Stomach (tissue), 9 donors: ENCODE measurements around the gene LDLRAD2. TPM values are rescaled to one million over a fixed set of nuclear protein-coding genes. Genes with fewer than 3 reads are reported as not detected.

Experiments used
- DNase-seq, 2 donors: peaks; one replicate each; pipeline versions ENCODE4 v3.0.0 to v3.0.0-alpha.2; 2013 to 2019
- H3K27ac ChIP-seq, 5 donors: fragments of 200-600 bp in 4 of 5; sonication (generic) in 4 of 5; one replicate each; pipeline ENCODE4 v1.5.1; 2013 to 2019; ENCODE audit warnings: mild to moderate bottlenecking in 1 of 5, moderate library complexity in 1 of 5
- H3K27me3 ChIP-seq, 3 donors: fragments of 200-600 bp; sonication (generic); one replicate each; pipeline ENCODE4 v1.5.1; 2017 to 2019; ENCODE audit warnings: mixed run types in 1 of 3
- H3K36me3 ChIP-seq, 4 donors: fragments of 200-600 bp; sonication (generic); 1 replicate in 3 of 4; 2 replicates in 1 of 4; pipeline ENCODE4 v1.5.1; 2016 to 2019
- H3K4me1 ChIP-seq, 4 donors: fragments of 200-600 bp; sonication (generic); one replicate each; pipeline ENCODE4 v1.5.1; 2016 to 2019
- H3K4me3 ChIP-seq, 4 donors: fragments of 200-600 bp; sonication (generic) in 3 of 4; one replicate each; pipeline ENCODE4 v1.5.1; 2016 to 2019; ENCODE audit warnings: mild to moderate bottlenecking in 1 of 4
- H3K9me3 ChIP-seq, 4 donors: fragments of 200-600 bp; sonication (generic); one replicate each; pipeline ENCODE4 v1.5.1; 2016 to 2019
- CTCF ChIP-seq, 7 experiments: fragments of 450-650 bp in 4 of 7; fragments of 200-600 bp in 3 of 7; sonication (generic) in 3 of 7; IDR thresholded peaks; one replicate each; pipeline ENCODE4 v1.5.1; 2016 to 2019; ENCODE audit warnings: antibody characterized with exemption in 7 of 7, control low read depth in 2 of 7, mild to moderate bottlenecking in 1 of 7
- EP300 ChIP-seq: sonication (generic); formaldehyde crosslinking; IDR thresholded peaks from one replicate; pipeline ENCODE4 v1.6.1; 2017; ENCODE audit warnings: antibody characterized with exemption
- POLR2A ChIP-seq, 4 donors: fragments of 450-650 bp; IDR thresholded peaks; one replicate each; pipeline ENCODE4 v1.6.1; 2016; ENCODE audit warnings: antibody characterized with exemption in 4 of 4, control low read depth in 2 of 4, mild to moderate bottlenecking in 1 of 4, moderate library complexity in 1 of 4
- POLR2AphosphoS5 ChIP-seq, 3 donors: sonication (generic); formaldehyde crosslinking; IDR thresholded peaks; one replicate each; pipeline ENCODE4 v1.6.1; 2016; ENCODE audit warnings: antibody characterized with exemption in 3 of 3
- WGBS, 5 donors: extraction: QIAGEN DNeasy Blood & Tissue Kit in 3 of 5; methylation state at CpG; one replicate each; pipeline versions ENCODE4 v1.1.5 to v1.1.7; 2013 to 2018; 5-methylcytosine and 5-hydroxymethylcytosine counted together
- intact Hi-C: fragments of 100-400 bp; cut with DNase I; formaldehyde crosslinking; loops from one replicate; pipeline ENCODE4 v1.15.1; 2023; ENCODE audit warnings: low total_unique reads
- polyA plus RNA-seq, 3 donors: library from polyadenylated mRNA; stranded (reverse); fragments of 200-250 nt; gene quantifications; one replicate each; pipeline ENCODE4 v1.2.3, GENCODE V29; 2013
- total RNA-seq, 5 donors: library from RNA; depleted of rRNA; stranded (reverse); fragments of >200 nt; gene quantifications; one replicate each; pipeline versions ENCODE4 v1.1.0 to v1.2.3, GENCODE V29; 2014 to 2016
- donor health status: healthy with polysubstance abuse.
- donor health status: Bipolar disorder and iron deficiency.
- donor health status: healthy.

The LDLRAD2 gene
- total and polyA plus RNA-seq, 8 donors: 0.72 to 2.6 (median 1.6) TPM; not detected in 3

DNA sequence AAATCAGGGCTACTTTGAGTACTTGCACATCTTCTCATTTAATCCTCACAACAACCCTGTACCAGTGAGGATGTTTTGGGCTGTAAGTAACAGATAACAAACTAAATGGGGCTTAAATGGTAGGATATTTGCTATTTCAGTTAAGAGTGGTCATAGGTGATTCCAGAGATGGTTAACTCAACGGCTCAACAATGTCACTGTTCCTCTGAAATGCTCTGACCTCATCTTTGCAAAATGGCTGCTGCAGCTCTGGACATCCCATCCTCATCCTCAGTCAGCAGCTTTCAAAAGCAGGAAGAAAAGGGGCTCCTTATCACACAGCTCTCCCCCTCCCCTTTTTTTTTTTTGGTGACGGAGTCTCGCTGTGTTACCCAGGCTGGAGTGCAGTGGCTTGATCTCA is 1.5 kb downstream of the LDLRAD2 start:
- intact Hi-C loops: no loop called here
- Histone ChIP-seq H3K4me3 (no peak overlapping the region), H3K4me1 (peaks cover 0 to 36% (median 17%) of the 10 kb centered on the region in 4 donors), H3K9me3 (no peaks in the 10 kb centered on the region), H3K27ac (no peak overlapping the region), H3K27me3 (peaks cover 0 to 20% (median 9%) of the 10 kb centered on the region in 3 donors), H3K36me3 (no peaks in the 10 kb centered on the region)
- no peak for TF ChIP-seq CTCF (IDR thresholded peaks at IDR 0.05)
- no peak for TF ChIP-seq EP300
- no peak for TF ChIP-seq POLR2AphosphoS5 (IDR thresholded peaks at IDR 0.05)
- no peak for DNase-seq
- WGBS, 5 donors: 86 to 99% (median 96%) methylated on average over 3 of the region's 3 CpGs

- peak in 3 of 7 experiments; percentile 28 to 53 (median 46) for TF ChIP-seq CTCF (IDR thresholded peaks at IDR 0.05)
- no peak for TF ChIP-seq POLR2AphosphoS5 (IDR thresholded peaks at IDR 0.05)
- H3K4me3 ChIP-seq: peak overlapping the region; percentile 27 to 40 (median 36)
- peaks cover 0 to 20% (median 9%) of the 10 kb centered on the region in 3 donors for H3K27me3 ChIP-seq
- H3K4me1 ChIP-seq: peaks cover 0 to 43% (median 22%) of the 10 kb centered on the region in 4 donors
- no peaks in the 10 kb centered on the region for H3K36me3 ChIP-seq
- DNase-seq: peak in 1 of 2 donors; percentile 71
- WGBS, 5 donors: 15 to 27% (median 21%) methylated on average over 23 to 65 of the region's 65 CpGs
- H3K9me3 ChIP-seq: no peaks in the 10 kb centered on the region
- peak overlapping the region in 1 of 5 donors; percentile 14 for H3K27ac ChIP-seq
- intact Hi-C loops: no loop called here
Observed at GRCh38 chr1:21814241-21814918, 2.3 kb downstream of the LDLRAD2 start.

- intact Hi-C loops: no loop called here
- peak; percentile 51 to 59 for DNase-seq
- Histone ChIP-seq H3K27me3 (peaks cover 0 to 20% (median 9%) of the 10 kb centered on the region in 3 donors), H3K4me1 (peaks cover 0 to 43% (median 22%) of the 10 kb centered on the region in 4 donors), H3K36me3 (no peaks in the 10 kb centered on the region), H3K9me3 (no peaks in the 10 kb centered on the region), H3K4me3 (peak overlapping the region in 1 of 4 donors; percentile 39), H3K27ac (peak overlapping the region in 3 of 5 donors; percentile 14 to 40 (median 14))
- 64 to 79% (median 69%) methylated on average over 15 of the region's 15 CpGs for WGBS, 5 donors
- TF ChIP-seq POLR2A (IDR thresholded peaks at IDR 0.05) (no peak), CTCF (IDR thresholded peaks at IDR 0.05) (no peak), EP300 (no peak), POLR2AphosphoS5 (IDR thresholded peaks at IDR 0.05) (no peak)
Observed at GRCh38 chr1:21814981-21815582, 3.0 kb downstream of the LDLRAD2 start.

GRCh38 chr1:21815724-21816321 is 3.8 kb downstream of the LDLRAD2 start:
- H3K27me3 ChIP-seq: peaks cover 0 to 20% (median 9%) of the 10 kb centered on the region in 3 donors
- 70 to 81% (median 78%) methylated on average over 12 of the region's 12 CpGs for WGBS, 5 donors
- TF ChIP-seq POLR2A (IDR thresholded peaks at IDR 0.05) (no peak), CTCF (IDR thresholded peaks at IDR 0.05) (no peak), EP300 (no peak), POLR2AphosphoS5 (IDR thresholded peaks at IDR 0.05) (no peak)
- H3K9me3 ChIP-seq: no peaks in the 10 kb centered on the region
- peak overlapping the region in 2 of 5 donors; percentile 14 to 40 for H3K27ac ChIP-seq
- intact Hi-C loops: no loop called here
- H3K4me1 ChIP-seq: peaks cover 0 to 38% (median 22%) of the 10 kb centered on the region in 4 donors
- DNase-seq: peak in 1 of 2 donors; percentile 59
- H3K36me3 ChIP-seq: peaks cover 4 to 5% (median 4%) of the 10 kb centered on the region in 4 donors
- H3K4me3 ChIP-seq: no peak overlapping the region
